Adrenal gland (tissue), 5 donors: Measurements from ENCODE around the gene THBS2.

Experiments used
- CTCF ChIP-seq, 6 experiments: fragments of 450-650 bp in 4 of 6; fragments of 200-600 bp in 2 of 6; sonication (generic) in 1 of 6; IDR thresholded peaks; 1 replicate in 5 of 6; 2 replicates in 1 of 6; pipeline versions ENCODE4 v1.5.1 to v1.8.0; 2016 to 2021; ENCODE audit warnings: antibody characterized with exemption in 6 of 6, mild to moderate bottlenecking in 2 of 6, moderate library complexity in 1 of 6
- POLR2A ChIP-seq, 2 donors: fragments of 450-650 bp; IDR thresholded peaks; one replicate each; pipeline ENCODE4 v1.6.1; 2017; ENCODE audit warnings: antibody characterized with exemption in 2 of 2, mild to moderate bottlenecking in 2 of 2, moderate library complexity in 1 of 2
- donor health status: DM: no; HTN: no; CAD: no.

- no peak for TF ChIP-seq CTCF (IDR thresholded peaks at IDR 0.05)
- no peak for TF ChIP-seq POLR2A (IDR thresholded peaks at IDR 0.05)
Measured at GRCh38 chr6:169235286-169235685, 18.4 kb downstream of the THBS2 start.
